KOPT-K1 (cell line): Measurements from ENCODE around the gene GNG14.
"Not testable (repeated sequence)": the region's sequence is repeated elsewhere in the genome, so short reads cannot be mapped to it uniquely, and the experiment has no call there.

Experiments
- H3K27ac ChIP-seq: fragments of 200-600 bp; sonication (generic); 2 replicates; pipeline ENCODE4 v1.5.1; 2016; ENCODE audit warnings: antibody characterized with exemption, mild to moderate bottlenecking, low read depth, low read length; ENCODE audit not compliant: poor library complexity, severe bottlenecking
- H3K36me3 ChIP-seq: fragments of 200-600 bp; sonication (generic); 2 replicates; pipeline ENCODE4 v1.5.1; 2017; ENCODE audit warnings: antibody characterized with exemption, mild to moderate bottlenecking, low read length, moderate library complexity; ENCODE audit not compliant: insufficient read depth
- H3K9me3 ChIP-seq: fragments of 200-600 bp; sonication (generic); 2 replicates; pipeline ENCODE4 v1.5.1; 2017; ENCODE audit warnings: antibody characterized with exemption, low read length, mild to moderate bottlenecking; ENCODE audit not compliant: insufficient read depth, poor library complexity, severe bottlenecking

The GNG14 gene

DNA sequence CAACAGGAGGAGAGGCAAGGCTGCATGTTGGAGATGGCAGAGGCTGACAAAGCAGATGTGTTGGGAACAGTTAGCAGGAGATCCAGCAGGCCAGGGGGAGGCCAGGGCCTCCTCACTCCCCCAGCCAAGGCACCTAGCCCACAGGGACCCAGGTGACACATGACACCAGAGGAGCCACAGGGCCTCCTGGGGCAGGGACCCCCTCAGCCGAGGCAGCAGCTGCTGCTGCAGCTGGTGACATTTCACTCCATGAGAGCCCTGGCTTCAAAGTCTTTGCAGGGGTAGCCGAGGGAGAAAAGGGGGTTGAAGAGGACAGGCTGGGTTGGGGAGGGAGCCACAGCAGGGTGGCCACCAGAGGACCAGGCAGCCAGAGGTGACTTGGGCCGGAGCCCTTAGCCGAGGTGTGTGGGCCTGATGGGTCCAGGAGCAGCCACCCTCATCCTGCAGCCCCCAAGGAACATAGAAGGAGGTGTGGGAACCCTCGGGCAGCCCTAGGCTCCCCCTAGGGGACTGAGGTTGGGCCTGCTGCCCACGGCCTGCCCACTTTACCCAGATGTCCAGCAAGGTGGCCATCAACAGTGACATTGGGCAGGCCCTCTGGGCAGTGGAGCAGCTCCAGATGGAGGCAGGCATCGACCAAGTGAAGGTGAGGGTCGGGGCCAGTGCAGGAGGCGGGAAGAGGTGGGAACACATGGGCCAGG, at the start of gene GNG14:
TSS of gene GNG14 (plus strand) at position 503 of the 701 bp plus-strand sequence. CDS start at position 554, 51 bp downstream.
- H3K36me3 ChIP-seq = peaks cover 4% of the 10 kb centered on the region; the same call in 1 of the 2 replicates
- no peaks in the 10 kb centered on the region for H3K9me3 ChIP-seq
- no peak within 1 kb of the TSS for H3K27ac ChIP-seq

GRCh38 chr19:12638611-12639182, 49.1 kb upstream of the GNG14 start:
- no peaks in the 10 kb centered on the region for H3K9me3 ChIP-seq
- H3K36me3 ChIP-seq = no peaks in the 10 kb centered on the region
- H3K27ac ChIP-seq = no peak overlapping the region

DNA sequence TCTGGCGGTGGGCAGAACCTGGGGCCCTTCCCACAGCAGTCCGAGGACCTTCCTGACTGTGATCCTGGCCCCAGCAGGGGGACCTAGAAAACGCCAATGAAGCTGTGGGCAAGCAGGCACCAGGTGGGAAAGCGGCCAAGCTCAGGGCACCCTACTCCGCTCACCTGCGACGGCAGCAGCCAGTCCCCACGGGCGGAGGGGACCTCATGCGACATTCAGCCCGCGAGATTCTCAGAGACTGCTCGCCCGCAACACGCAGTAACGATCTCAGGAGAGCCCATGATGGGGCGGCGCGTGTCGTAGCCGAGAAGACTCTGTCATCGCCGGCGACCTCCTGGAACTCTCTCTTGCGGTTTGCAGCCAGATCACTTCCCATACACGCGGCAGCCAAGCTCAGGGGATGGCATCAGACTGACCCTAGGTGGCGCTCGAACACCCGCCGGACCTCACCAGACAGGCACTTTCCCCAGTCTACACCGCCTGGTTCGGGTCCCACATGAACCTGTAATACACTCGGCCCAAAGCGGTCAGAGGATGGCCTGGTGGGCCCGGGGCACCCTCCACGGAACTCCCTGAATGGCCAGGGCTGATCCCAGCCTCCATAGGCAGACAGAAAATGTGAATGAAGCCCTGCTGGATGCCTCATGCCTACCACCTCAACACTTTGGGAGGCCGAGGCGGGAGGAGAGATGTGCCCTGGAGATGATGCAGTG, 47.7 kb upstream of the GNG14 start:
- H3K36me3 ChIP-seq = no peaks in the 10 kb centered on the region
- no peaks in the 10 kb centered on the region for H3K9me3 ChIP-seq
- no peak overlapping the region for H3K27ac ChIP-seq

DNA sequence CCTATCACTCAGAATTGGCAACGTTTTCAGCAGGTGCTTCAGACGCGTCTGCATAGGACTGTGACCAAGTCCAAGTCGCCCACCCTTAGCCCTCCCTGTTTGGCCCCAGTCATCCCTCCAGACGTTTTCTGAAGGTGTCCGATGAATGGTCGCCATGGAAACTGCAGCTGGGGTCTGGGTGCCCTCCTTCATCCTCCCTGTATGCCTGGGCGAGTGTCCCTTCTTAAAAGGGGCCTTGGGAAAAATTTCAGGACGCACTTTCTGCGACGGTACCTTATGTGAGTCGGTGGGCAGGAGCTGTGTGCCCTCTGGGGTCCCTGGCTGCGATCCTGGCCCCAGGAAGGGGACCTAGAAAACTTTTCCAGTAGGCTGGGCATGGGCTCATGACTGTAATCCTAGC, 46.3 kb upstream of the GNG14 start:
- H3K27ac ChIP-seq = no peak overlapping the region
- H3K36me3 ChIP-seq = no peaks in the 10 kb centered on the region
- H3K9me3 ChIP-seq = no peaks in the 10 kb centered on the region

GRCh38 chr19:12642506-12642905, 45.3 kb upstream of the GNG14 start:
- H3K9me3 ChIP-seq = no peaks in the 10 kb centered on the region
- no peaks in the 10 kb centered on the region for H3K36me3 ChIP-seq

GRCh38 chr19:12643716-12644115, 44.1 kb upstream of the GNG14 start:
- H3K36me3 ChIP-seq, H3K9me3 ChIP-seq, H3K27ac ChIP-seq: not testable (repeated sequence)

More at GRCh38 chr19:12642506-12642905, 45.3 kb upstream of the GNG14 start:
- H3K27ac ChIP-seq = no peak overlapping the region

DNA sequence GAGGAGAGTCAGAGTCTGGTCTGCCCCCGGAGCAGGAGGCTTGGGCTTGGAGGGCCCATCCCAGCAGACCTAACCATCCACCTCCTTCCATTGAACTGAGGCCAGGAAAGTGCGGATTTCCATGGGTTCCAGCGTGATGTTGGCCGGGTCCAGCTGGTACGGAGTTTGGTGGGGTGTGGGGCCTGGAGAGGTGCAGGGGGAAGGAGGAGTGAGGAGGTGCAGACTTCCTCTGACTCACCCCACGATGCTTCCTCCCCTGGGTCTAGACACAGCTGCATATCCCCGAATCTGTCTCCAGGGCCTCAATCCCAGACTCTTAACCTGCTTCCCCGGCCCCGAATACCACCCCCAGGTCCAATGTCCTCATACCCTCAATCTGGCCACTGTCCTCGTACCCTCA, 41.2 kb upstream of the GNG14 start:
- no peak overlapping the region for H3K27ac ChIP-seq
- no peaks in the 10 kb centered on the region for H3K36me3 ChIP-seq
- H3K9me3 ChIP-seq = no peaks in the 10 kb centered on the region

GRCh38 chr19:12647047-12647446, 40.8 kb upstream of the GNG14 start:
- Histone ChIP-seq H3K36me3 (0 out of 2 replicates have a peak, but pooled peaks cover 2% of the 10 kb centered on the region), H3K9me3 (no peaks in the 10 kb centered on the region), H3K27ac (no peak overlapping the region)

DNA sequence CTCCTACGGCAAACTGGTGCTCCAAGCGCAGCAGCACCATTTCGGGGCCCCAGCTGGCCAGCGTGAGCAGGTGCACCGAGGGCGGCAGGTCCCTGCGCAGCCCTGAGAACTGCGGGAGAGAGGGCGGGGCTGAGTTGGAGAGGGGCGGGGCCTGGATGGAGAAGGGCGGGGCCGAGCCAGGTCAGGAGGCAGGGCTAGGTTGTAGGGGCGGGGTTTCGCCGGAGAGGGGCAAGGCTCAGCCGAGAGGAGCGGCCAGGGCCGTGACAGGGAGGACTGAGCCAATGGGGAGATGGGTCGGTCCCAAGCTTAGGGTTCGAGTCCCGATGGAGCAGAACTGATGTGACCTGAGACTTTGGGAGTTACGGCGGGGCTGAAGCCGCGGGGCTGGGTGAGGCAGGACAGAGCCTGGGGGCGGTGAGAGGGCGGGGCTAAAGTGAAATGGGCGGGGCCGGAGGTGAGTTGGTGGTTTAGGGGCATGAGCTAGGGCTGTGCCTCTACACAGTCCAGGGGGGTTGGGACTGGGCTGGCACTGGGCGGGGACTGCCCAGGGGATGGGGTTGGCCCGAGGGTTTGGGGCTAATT, 40.2 kb upstream of the GNG14 start:
- H3K36me3 ChIP-seq = 0 out of 2 replicates have a peak, but pooled peaks cover 5% of the 10 kb centered on the region
- H3K27ac ChIP-seq = no peak overlapping the region
- no peaks in the 10 kb centered on the region for H3K9me3 ChIP-seq

DNA sequence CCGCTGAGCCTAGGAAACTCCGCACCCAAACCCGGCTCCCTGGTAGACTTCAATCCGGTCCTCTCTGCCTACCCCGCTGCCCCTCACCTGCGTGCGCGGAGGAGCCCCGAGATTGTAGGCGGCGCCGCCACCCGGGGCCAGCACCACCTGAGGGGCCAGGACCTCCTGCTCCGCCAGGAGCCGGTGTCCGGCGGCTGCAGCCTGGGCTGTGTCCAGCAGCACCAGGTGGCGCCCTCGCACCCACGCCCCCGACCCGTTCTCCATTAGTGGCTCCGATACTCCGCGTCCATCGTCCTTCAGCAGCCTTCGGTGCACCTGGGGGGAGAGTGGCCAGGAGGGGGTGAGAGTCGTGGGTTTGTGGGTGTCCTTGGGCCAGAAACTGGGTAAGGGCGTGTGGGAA, 39.7 kb upstream of the GNG14 start:
- Histone ChIP-seq H3K27ac (no peak overlapping the region), H3K9me3 (no peaks in the 10 kb centered on the region), H3K36me3 (0 out of 2 replicates have a peak, but pooled peaks cover 5% of the 10 kb centered on the region)

DNA sequence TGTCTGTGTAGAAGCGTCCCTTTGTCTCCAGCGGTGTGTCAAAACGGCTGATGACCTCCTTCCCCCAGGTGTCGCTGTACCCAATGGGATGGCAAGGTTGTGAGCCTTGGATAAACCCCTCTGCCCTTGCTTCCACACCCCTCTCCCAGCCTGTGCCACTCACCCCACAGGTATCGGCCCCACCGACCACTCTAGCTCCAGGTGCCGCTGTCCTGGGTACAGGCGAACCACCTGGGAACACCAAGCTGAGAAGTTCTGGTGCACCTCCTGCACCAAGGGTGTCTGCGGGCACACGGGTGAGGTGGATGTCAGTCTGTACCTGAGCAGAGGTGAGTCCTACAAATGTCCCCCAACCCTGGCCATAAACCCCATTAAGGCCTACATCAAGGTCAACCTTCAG, 37.9 kb upstream of the GNG14 start:
- Histone ChIP-seq H3K9me3 (no peaks in the 10 kb centered on the region), H3K36me3 (peaks cover 9% of the 10 kb centered on the region; the same call in 1 of the 2 replicates), H3K27ac (no peak overlapping the region)

- Histone ChIP-seq H3K27ac (no peak overlapping the region), H3K36me3 (peaks cover 31% of the 10 kb centered on the region; the same call in 1 of the 2 replicates), H3K9me3 (no peaks in the 10 kb centered on the region)
These were observed 35.6 kb upstream of the GNG14 start for GRCh38 chr19:12652219-12652618.

- Histone ChIP-seq H3K27ac (no peak overlapping the region), H3K36me3 (peaks cover 42% of the 10 kb centered on the region; the same call in 1 of the 2 replicates), H3K9me3 (no peaks in the 10 kb centered on the region)
These were observed 32.3 kb upstream of the GNG14 start for GRCh38 chr19:12655546-12655945.

- H3K36me3 ChIP-seq = peaks cover 55% of the 10 kb centered on the region
- no peak overlapping the region for H3K27ac ChIP-seq
- H3K9me3 ChIP-seq = no peaks in the 10 kb centered on the region
These were observed 30.8 kb upstream of the GNG14 start for GRCh38 chr19:12656899-12657571.

DNA sequence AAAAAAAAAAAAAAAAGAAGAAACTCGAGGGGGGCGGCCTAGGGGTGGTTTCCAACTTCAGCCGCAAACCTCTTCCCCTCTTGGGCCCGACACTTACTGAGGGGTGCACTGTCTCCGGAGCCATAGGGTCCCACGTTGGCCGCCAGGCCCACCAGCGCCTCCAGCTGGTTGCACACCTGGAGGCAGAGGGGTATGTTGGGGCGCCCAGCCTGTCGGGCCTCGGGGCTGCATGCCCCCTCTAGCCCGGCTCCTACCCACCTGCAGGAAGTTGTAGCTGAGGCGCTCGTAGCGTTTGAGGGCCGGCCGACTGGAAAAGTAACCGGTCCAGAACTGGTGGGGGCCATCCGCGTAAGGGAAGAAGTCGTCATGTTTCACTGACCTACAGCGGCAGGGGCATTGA, 29.8 kb upstream of the GNG14 start:
- Histone ChIP-seq H3K9me3 (no peaks in the 10 kb centered on the region), H3K27ac (no peak overlapping the region), H3K36me3 (peaks cover 60% of the 10 kb centered on the region)
